Activated effector memory CD4-positive, alpha-beta T cell treated with anti-CD3 and anti-CD28 coated beads, Interleukin-2, amount 50 U/mL, for 16 hours (primary cell): ENCODE measurements around the gene DCLK2.

Source experiments
- DNase-seq: peaks from one replicate; pipeline ENCODE4 v3.0.0-alpha.2; 2020

The DCLK2 gene

GRCh38 chr4:150212485-150212884, 134.2 kb downstream of the DCLK2 start:
- no peak for DNase-seq

DNA sequence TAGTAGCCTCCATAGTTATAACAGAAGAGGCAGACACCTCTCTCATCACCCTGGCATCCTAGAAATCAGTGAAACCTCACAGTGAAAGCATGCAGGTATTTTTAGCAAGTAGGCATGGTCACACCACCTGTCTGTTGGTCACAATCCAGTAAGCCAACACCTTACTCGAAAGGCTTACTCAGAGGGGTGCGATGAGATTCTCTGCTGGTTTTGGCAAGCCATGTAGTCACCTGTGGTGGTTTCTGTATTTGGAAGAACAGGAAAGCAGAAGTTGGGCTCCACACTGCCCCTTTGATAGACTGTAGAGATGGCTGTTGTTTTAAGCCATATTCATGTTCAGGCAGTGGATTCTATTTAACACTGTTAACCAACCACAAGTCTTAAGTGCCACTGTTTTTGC, 134.7 kb downstream of the DCLK2 start:
- no peak for DNase-seq

DNA sequence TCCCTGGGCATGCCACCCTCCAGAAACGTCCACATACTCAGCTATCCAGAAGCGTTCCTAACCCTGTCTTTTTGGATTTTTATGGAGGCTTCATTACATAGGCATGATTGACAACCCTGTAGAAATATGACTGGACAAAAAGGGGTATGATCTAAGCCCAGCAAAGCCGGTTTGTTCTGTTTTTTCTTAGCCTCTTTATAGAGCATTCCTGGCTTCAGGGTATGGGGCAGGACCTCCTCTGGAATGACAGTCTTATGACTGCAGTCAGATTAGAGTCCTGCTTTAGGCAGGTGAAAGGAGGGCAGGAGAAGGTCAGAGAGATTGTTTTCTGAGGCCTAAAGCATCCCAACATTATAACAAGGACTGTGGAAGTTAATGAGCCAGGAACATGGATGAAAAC, 137.4 kb downstream of the DCLK2 start:
- no peak for DNase-seq

DNA sequence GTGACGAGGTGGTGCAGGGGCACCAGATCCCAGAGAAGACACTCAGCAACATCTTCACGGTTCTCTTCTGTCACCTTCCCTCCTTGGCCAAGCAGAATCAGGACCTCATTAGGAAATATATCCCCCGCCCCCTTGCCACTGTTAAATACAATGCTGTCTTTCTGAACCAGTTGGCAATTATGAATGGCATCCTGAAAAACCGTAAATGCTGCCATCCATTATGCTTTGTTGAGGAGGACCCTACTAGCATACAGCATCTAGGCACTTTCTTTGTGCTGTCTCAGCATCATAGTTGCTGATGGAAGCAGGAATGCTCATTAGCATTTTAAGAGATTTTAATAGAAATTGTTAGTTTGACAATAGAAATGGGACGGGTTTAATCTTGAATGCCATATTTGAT, 138.5 kb downstream of the DCLK2 start:
- DNase-seq = no peak

GRCh38 chr4:150217192-150217591, 138.9 kb downstream of the DCLK2 start:
- DNase-seq = no peak

DNA sequence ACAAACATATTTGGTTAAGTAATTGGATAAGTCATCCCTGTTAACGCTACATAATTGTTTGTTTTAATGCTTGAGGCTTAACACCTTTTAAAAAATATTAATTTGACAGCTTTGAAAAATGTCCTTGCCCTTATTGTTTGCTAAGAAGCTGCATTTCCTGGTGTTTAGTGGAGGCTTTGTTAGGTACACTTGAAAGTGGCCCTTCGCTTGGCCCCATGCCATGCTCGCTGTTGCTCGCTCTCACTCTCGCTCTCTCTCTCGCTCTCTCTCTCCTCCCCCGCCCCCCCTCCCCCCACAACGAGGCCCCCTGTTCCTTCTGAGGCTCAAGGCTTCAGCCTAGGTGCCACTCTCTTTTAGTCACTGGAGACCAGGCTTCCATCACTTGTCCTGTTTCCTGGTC, 139.6 kb downstream of the DCLK2 start:
- DNase-seq = no peak

- no peak for DNase-seq
These were observed 140.2 kb downstream of the DCLK2 start for GRCh38 chr4:150218447-150218846.

DNA sequence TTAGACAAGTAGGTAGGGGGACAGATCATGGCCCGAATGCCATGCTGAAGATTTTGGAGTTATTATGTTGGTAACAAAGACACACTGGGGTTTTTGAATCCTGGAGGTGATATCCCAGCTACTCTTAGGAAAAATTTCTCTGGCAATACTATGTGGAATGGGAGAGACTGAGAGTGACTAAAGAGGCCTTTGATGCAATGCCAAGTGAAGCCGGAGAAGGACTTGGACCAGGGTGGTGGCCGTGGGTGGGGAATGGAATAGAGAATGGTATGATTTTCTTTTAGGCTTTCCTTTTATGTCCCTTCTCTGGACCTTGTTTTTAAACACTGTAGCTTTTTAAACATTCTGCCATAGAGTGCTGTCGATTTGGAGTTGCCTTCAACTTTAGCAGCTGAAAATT, 141.6 kb downstream of the DCLK2 start:
- DNase-seq = no peak

- DNase-seq = no peak
These were observed 146.8 kb downstream of the DCLK2 start for GRCh38 chr4:150224896-150225591.

DNA sequence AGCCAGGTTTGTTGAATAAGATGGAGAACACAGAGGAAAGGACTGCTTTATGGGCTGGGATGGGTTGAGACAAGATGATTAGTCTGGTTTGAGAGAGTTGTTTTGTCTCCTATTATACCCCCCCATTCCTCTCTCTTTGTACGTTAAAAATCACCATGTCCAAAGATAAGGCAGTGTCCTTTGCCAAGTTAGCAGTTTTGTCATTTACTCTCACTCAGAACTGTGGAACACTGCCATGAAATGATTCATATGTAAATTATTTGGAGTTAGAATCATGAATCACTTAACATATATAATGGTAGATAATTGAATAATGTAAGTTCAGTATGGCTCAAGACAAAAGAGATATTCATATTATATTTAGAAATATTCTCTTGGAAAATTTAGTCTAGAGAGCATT, 151.3 kb downstream of the DCLK2 start:
- DNase-seq = no peak

DNA sequence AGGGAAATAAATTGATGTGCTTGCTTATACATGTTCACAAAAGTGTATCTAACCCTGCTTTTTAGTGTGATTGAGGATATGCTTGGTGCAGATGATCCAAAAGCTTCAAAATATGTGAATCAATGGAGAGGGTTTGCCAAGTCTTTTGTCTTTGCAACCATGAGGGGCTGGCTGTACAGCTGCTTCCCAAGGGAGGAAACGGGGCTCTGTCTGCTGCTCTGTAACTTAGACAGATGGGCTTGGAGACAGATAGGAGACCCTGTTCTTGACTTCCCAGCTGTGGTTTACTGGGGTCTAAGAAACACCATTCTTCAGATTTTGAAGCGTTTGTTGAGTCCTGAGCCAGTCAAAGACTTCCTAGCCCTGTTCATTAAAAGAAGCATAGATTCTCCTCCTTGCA, 152.3 kb downstream of the DCLK2 start:
- no peak for DNase-seq

GRCh38 chr4:150231107-150231770, 153.0 kb downstream of the DCLK2 start:
- no peak for DNase-seq

DNA sequence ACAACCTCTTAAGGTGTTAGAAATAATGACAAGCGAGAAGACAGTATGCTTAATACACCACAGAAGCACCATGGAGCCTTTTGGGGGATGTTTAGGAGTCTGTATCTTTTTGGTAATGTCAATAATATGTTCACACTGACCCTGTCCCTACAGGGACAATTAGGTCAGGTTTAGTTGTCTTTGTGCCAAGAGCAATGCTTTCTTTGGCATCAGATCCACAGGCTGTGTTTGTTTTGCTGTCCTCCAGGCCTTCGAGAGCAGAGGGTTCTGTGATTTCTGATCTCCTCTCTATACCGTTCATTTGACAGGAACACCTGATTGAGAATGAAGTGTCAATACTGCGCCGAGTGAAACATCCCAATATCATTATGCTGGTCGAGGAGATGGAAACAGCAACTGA, 153.8 kb downstream of the DCLK2 start:
- DNase-seq = no peak

GRCh38 chr4:150234246-150234645, 156.0 kb downstream of the DCLK2 start:
- DNase-seq = no peak

GRCh38 chr4:150235317-150235716, 157.1 kb downstream of the DCLK2 start:
- DNase-seq = no peak

GRCh38 chr4:150235808-150236271, 157.6 kb downstream of the DCLK2 start:
- DNase-seq = no peak

GRCh38 chr4:150236626-150237025, 158.4 kb downstream of the DCLK2 start:
- no peak for DNase-seq

DNA sequence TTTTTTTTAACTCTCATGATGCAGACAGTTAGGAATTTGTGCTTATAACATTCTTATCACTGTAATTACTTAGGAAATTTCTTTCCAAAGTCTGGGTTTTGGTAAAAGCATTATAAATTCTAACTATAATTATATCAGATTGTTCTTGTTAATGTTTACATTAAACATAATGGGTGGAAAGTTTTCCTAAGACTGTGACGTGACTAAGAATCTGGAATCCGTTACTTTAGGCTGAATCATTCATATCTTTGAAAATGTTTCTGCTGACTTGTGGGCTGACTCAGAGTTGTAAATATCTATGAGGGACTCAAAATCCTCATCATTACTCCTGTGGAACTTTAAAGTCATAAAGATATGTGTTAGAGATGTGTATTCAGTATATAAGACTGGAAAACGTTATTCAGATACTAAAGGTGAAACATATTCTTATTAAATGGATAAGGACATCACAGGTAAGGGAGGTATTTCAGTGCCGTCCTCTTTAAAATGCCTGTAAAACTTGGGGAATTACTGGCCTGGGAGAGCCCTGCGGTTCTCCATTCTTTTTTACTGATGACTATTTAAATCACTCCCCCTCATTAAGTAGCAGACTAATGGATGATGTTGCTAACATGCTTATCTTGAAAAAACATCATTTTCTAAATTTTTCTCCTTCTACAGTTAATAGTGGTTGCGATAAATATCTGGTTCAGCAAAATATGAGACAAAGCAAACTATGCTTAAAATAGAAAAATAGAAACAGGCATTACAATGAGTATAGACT, 159.0 kb downstream of the DCLK2 start:
- DNase-seq = no peak

- DNase-seq = no peak
These were observed 160.3 kb downstream of the DCLK2 start for GRCh38 chr4:150238591-150238990.

DNA sequence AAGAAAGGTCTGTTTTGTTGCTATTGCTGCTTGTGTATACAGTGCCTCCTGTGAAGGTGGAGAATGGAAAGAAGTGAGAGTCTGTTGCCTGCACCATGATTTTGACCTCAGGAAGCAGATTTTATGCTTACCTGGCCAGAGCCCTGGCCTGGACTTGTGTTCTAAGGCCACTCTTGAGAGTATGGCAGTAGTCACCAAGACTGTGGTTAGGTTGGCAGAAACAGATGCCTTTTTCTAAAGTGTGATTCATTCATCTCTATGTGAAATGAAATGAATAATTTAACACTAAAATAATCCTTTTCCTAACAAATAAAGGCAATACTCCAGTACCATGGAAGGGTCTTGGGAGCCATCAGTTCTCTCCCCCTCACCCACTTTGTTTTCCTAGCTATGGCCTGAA, 161.8 kb downstream of the DCLK2 start:
- DNase-seq = no peak

- DNase-seq = no peak
These were observed 164.7 kb downstream of the DCLK2 start for GRCh38 chr4:150242820-150243458.

- no peak for DNase-seq
These were observed 165.7 kb downstream of the DCLK2 start for GRCh38 chr4:150243932-150244331.

- DNase-seq = no peak
These were observed 166.4 kb downstream of the DCLK2 start for GRCh38 chr4:150244600-150244999.

- DNase-seq = no peak
These were observed 168.9 kb downstream of the DCLK2 start for GRCh38 chr4:150247184-150247583.
